Testis (tissue), 3 donors: Measurements from ENCODE around the gene LNPEP. TPM values are rescaled to one million over a fixed set of nuclear protein-coding genes. Genes with fewer than 3 reads are reported as not detected.

Experiments
- DNase-seq: peaks from one replicate; pipeline ENCODE4 v3.0.0-alpha.2; 2019
- H3K27ac ChIP-seq, 2 donors: fragments of 200-600 bp; sonication (generic); one replicate each; pipeline ENCODE4 v1.5.1; 2019
- H3K27me3 ChIP-seq: fragments of 200-600 bp; sonication (generic); one replicate; pipeline ENCODE4 v1.5.1; 2019
- H3K36me3 ChIP-seq: fragments of 200-600 bp; sonication (generic); one replicate; pipeline ENCODE4 v1.5.1; 2017; ENCODE audit warnings: low read depth; ENCODE audit errors: missing control alignments
- H3K4me1 ChIP-seq: fragments of 200-600 bp; sonication (generic); one replicate; pipeline ENCODE4 v1.5.1; 2019
- H3K4me3 ChIP-seq, 2 donors: fragments of 200-600 bp; sonication (generic); one replicate each; pipeline ENCODE4 v1.5.1; 2017 to 2019
- H3K9me3 ChIP-seq: fragments of 200-600 bp; sonication (generic); one replicate; pipeline ENCODE4 v1.5.1; 2017
- CTCF ChIP-seq, 3 experiments: fragments of 450-650 bp in 2 of 3; fragments of 200-600 bp in 1 of 3; sonication (generic) in 1 of 3; IDR thresholded peaks; one replicate each; pipeline ENCODE4 v1.5.1; 2016 to 2019; ENCODE audit warnings: antibody characterized with exemption in 3 of 3, mild to moderate bottlenecking in 2 of 3, moderate library complexity in 1 of 3
- POLR2A ChIP-seq: fragments of 450-650 bp; IDR thresholded peaks from one replicate; pipeline ENCODE4 v1.6.1; 2017; ENCODE audit warnings: antibody characterized with exemption, mild to moderate bottlenecking, moderate library complexity
- WGBS, 2 donors: methylation state at CpG; one replicate each; pipeline ENCODE4 v1.1.5; 2018; 5-methylcytosine and 5-hydroxymethylcytosine counted together
- intact Hi-C: fragments of 100-400 bp; cut with DNase I; formaldehyde crosslinking; loops from one replicate; pipeline ENCODE4 v1.15.1; 2023; ENCODE audit warnings: low total_unique reads
- polyA plus RNA-seq: library from polyadenylated mRNA; stranded (reverse); fragments of 350-450 nt; fragmentation: Illumina TruSeq; extraction: RNeasy Lipid Tissue Mini Kit (QIAGEN cat#74804); gene quantifications from one replicate; pipeline ENCODE4 v1.2.3, GENCODE V29; 2014; ENCODE audit warnings: low read depth, low replicate concordance; ENCODE audit not compliant: insufficient read depth
- total RNA-seq, 2 donors: library from RNA; depleted of rRNA; stranded (reverse); fragments of >200 nt; gene quantifications; one replicate each; pipeline ENCODE4 v1.2.3, GENCODE V29; 2016

LNPEP gene
- total and polyA plus RNA-seq, 3 donors from 2014 or later = 10.9 to 33.1 (median 28.0) TPM

- no peaks in the 10 kb centered on the region for H3K4me1 ChIP-seq
- TF ChIP-seq POLR2A = no peak
- peak in 1 of 3 experiments; percentile 45 for TF ChIP-seq CTCF (IDR thresholded peaks at IDR 0.05)
- H3K4me3 ChIP-seq = no peak overlapping the region
- no peak overlapping the region for H3K27ac ChIP-seq
- H3K9me3 ChIP-seq = no peaks in the 10 kb centered on the region
- intact Hi-C loops = no loop called here
- WGBS, 2 donors = 63 to 69% methylated on average over 2 of the region's 2 CpGs
- H3K36me3 ChIP-seq = no peaks in the 10 kb centered on the region
- DNase-seq = peak; percentile 42
- H3K27me3 ChIP-seq = no peaks in the 10 kb centered on the region
Observed at GRCh38 chr5:96997265-96997859, 61.5 kb downstream of the LNPEP start.

- intact Hi-C loops = no loop called here
- 65 to 67% methylated on average over 1 of the region's 1 CpG for WGBS, 2 donors
Observed at GRCh38 chr5:96999856-97000255, 64.0 kb downstream of the LNPEP start.

DNA sequence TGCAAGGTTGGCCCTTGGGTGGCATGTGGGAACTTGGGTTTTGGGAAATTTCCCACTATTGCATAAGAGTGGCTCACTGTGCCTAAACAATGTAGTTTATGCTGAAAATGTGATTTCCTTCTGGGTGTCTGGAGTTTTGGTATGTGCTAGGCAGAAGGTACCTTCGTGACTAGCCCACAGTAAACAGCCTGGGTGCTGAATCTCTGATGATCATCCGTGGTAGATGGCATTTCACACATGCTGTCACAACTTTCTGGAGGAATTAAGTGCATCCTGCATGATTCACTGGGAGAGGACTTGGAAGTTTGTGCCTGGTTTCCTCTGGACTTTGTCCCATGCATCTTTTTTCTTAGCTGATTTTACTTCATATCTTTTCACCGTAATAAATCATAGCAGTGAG lies 64.5 kb downstream of the LNPEP start:
- no peak for TF ChIP-seq POLR2A
- no peak for TF ChIP-seq CTCF (IDR thresholded peaks at IDR 0.05)
- no peaks in the 10 kb centered on the region for H3K4me1 ChIP-seq
- H3K36me3 ChIP-seq = no peaks in the 10 kb centered on the region
- intact Hi-C loops = no loop called here
- H3K9me3 ChIP-seq = no peaks in the 10 kb centered on the region
- no peak overlapping the region for H3K27ac ChIP-seq
- H3K4me3 ChIP-seq = no peak overlapping the region
- 85 to 96% methylated on average over 3 of the region's 3 CpGs for WGBS, 2 donors
- DNase-seq = no peak
- H3K27me3 ChIP-seq = no peaks in the 10 kb centered on the region

More at GRCh38 chr5:96999856-97000255, 64.0 kb downstream of the LNPEP start:
- no peaks in the 10 kb centered on the region for H3K4me1 ChIP-seq
- DNase-seq = no peak
- no peaks in the 10 kb centered on the region for H3K36me3 ChIP-seq
- TF ChIP-seq CTCF (IDR thresholded peaks at IDR 0.05) = no peak
- TF ChIP-seq POLR2A = no peak
- no peaks in the 10 kb centered on the region for H3K27me3 ChIP-seq
- no peaks in the 10 kb centered on the region for H3K9me3 ChIP-seq
- no peak overlapping the region for H3K27ac ChIP-seq
- H3K4me3 ChIP-seq = no peak overlapping the region

DNA sequence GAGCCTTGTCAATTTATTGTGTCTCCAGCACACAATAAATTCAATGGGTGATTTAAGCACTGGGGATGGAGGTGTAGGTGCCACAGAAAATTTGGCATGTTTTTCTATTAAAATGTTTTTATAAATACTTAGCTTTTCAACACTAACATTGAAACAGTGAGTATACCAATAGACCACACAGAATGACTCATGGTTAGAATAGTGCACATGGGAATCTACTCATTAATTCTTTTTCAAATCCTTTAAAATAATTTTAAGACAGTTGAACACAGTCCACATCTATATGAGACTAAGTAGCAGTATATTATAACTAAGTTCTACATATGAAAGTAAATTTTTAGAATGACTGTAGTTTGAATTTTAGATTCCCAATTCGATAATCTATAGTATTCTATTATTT lies 67.1 kb downstream of the LNPEP start:
- TF ChIP-seq CTCF (IDR thresholded peaks at IDR 0.05) = no peak
- TF ChIP-seq POLR2A = no peak
- intact Hi-C loops = no loop called here
- no peaks in the 10 kb centered on the region for H3K36me3 ChIP-seq
- H3K4me3 ChIP-seq = no peak overlapping the region
- no peak overlapping the region for H3K27ac ChIP-seq
- no peaks in the 10 kb centered on the region for H3K9me3 ChIP-seq
- no peaks in the 10 kb centered on the region for H3K27me3 ChIP-seq
- DNase-seq = no peak
- no peaks in the 10 kb centered on the region for H3K4me1 ChIP-seq
- WGBS, 2 donors = 97 to 98% methylated on average over 1 of the region's 1 CpG

GRCh38 chr5:97004423-97005060 lies 68.7 kb downstream of the LNPEP start:
- Histone ChIP-seq H3K4me1 (no peaks in the 10 kb centered on the region), H3K27ac (no peak overlapping the region), H3K4me3 (no peak overlapping the region), H3K27me3 (no peaks in the 10 kb centered on the region), H3K9me3 (no peaks in the 10 kb centered on the region), H3K36me3 (no peaks in the 10 kb centered on the region)
- 92 to 95% methylated on average over 2 of the region's 2 CpGs for WGBS, 2 donors
- intact Hi-C loops = no loop called here
- TF ChIP-seq POLR2A = no peak
- TF ChIP-seq CTCF (IDR thresholded peaks at IDR 0.05) = no peak
- DNase-seq = no peak
